Esophagus squamous epithelium (tissue), 4 donors: ENCODE data around the gene FRYL.

Experiments used
- POLR2A ChIP-seq, 4 donors: fragments of 450-650 bp; IDR thresholded peaks; one replicate each; pipeline ENCODE4 v1.6.1; 2017; ENCODE audit warnings: antibody characterized with exemption in 4 of 4, mild to moderate bottlenecking in 4 of 4, moderate library complexity in 3 of 4
- TF ChIP-seq, protein P1 (sequence below), 6 experiments: fragments of 450-650 bp in 4 of 6; fragments of 200-600 bp in 2 of 6; sonication (generic) in 2 of 6; IDR thresholded peaks; one replicate each; pipeline ENCODE4 v1.5.1; 2016 to 2019; ENCODE audit warnings: antibody characterized with exemption in 6 of 6, mild to moderate bottlenecking in 4 of 6, moderate library complexity in 4 of 6

DNA sequence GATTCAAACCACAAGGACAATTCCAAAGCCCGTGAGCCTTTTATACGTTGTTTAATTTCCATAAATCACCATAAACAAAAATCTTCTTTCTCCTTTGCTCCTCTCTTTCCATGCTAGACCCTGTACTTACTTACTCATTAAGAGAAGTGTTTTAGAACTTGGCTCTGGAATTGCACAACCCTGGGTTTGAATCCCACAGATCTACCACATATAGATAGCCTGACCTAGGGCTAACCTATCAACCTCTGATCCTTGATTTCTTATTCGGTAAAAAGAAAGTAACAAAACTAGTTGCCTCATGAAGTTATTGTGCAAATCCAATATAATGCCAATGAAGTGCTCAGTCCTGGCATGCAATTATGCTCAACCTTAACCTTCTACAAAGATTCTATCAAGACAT, 221.3 kb downstream of the FRYL start:
- TF ChIP-seq, protein P1, sequence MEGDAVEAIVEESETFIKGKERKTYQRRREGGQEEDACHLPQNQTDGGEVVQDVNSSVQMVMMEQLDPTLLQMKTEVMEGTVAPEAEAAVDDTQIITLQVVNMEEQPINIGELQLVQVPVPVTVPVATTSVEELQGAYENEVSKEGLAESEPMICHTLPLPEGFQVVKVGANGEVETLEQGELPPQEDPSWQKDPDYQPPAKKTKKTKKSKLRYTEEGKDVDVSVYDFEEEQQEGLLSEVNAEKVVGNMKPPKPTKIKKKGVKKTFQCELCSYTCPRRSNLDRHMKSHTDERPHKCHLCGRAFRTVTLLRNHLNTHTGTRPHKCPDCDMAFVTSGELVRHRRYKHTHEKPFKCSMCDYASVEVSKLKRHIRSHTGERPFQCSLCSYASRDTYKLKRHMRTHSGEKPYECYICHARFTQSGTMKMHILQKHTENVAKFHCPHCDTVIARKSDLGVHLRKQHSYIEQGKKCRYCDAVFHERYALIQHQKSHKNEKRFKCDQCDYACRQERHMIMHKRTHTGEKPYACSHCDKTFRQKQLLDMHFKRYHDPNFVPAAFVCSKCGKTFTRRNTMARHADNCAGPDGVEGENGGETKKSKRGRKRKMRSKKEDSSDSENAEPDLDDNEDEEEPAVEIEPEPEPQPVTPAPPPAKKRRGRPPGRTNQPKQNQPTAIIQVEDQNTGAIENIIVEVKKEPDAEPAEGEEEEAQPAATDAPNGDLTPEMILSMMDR (IDR thresholded peaks at IDR 0.05), result no peak
- no peak for TF ChIP-seq POLR2A (IDR thresholded peaks at IDR 0.05)
